PFSK-1 (cell line): ENCODE results near the gene SPAG5.

Source experiments
- FOXP2 ChIP-seq: optimal IDR thresholded peaks from 2 replicates; pipeline ENCODE3; 2011; ENCODE audit warnings: borderline replicate concordance, control low read depth, inconsistent platforms; ENCODE audit not compliant: insufficient read depth; ENCODE audit errors: extremely low read length, extremely low read depth
- POLR2AphosphoS5 ChIP-seq: IDR thresholded peaks from 2 replicates; pipeline ENCODE4 v1.6.1; 2012; ENCODE audit warnings: low read depth, mild to moderate bottlenecking, control low read depth, low read length, moderate library complexity
- SIN3A ChIP-seq: IDR thresholded peaks from 2 replicates; pipeline ENCODE4 v1.6.1; 2012; ENCODE audit warnings: mild to moderate bottlenecking, low read length, moderate library complexity, borderline replicate concordance; ENCODE audit not compliant: insufficient read depth
- TAF1 ChIP-seq: IDR thresholded peaks from 2 replicates; pipeline ENCODE4 v1.6.1; 2012; ENCODE audit warnings: low read length, control low read depth, borderline replicate concordance; ENCODE audit not compliant: insufficient read depth
- TF ChIP-seq, protein P1 (sequence below), 2 experiments: IDR thresholded peaks; 2 replicates each; pipeline versions ENCODE4 v1.6.1 to v1.8.0; 2011 to 2012; ENCODE audit warnings: low read depth in 2 of 2, low read length in 2 of 2, control low read depth in 1 of 2, inconsistent platforms in 1 of 2, mild to moderate bottlenecking in 1 of 2, moderate library complexity in 1 of 2; ENCODE audit not compliant: insufficient read depth in 1 of 2

SPAG5 gene

GRCh38 chr17:28545787-28546415, 52.9 kb downstream of the SPAG5 start:
- TF ChIP-seq, protein P1, sequence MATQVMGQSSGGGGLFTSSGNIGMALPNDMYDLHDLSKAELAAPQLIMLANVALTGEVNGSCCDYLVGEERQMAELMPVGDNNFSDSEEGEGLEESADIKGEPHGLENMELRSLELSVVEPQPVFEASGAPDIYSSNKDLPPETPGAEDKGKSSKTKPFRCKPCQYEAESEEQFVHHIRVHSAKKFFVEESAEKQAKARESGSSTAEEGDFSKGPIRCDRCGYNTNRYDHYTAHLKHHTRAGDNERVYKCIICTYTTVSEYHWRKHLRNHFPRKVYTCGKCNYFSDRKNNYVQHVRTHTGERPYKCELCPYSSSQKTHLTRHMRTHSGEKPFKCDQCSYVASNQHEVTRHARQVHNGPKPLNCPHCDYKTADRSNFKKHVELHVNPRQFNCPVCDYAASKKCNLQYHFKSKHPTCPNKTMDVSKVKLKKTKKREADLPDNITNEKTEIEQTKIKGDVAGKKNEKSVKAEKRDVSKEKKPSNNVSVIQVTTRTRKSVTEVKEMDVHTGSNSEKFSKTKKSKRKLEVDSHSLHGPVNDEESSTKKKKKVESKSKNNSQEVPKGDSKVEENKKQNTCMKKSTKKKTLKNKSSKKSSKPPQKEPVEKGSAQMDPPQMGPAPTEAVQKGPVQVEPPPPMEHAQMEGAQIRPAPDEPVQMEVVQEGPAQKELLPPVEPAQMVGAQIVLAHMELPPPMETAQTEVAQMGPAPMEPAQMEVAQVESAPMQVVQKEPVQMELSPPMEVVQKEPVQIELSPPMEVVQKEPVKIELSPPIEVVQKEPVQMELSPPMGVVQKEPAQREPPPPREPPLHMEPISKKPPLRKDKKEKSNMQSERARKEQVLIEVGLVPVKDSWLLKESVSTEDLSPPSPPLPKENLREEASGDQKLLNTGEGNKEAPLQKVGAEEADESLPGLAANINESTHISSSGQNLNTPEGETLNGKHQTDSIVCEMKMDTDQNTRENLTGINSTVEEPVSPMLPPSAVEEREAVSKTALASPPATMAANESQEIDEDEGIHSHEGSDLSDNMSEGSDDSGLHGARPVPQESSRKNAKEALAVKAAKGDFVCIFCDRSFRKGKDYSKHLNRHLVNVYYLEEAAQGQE (IDR thresholded peaks at IDR 0.05; ENCODE audit: insufficient read depth in 1 of 2, low read depth in 2 of 2, low read length in 2 of 2), result no peak

DNA sequence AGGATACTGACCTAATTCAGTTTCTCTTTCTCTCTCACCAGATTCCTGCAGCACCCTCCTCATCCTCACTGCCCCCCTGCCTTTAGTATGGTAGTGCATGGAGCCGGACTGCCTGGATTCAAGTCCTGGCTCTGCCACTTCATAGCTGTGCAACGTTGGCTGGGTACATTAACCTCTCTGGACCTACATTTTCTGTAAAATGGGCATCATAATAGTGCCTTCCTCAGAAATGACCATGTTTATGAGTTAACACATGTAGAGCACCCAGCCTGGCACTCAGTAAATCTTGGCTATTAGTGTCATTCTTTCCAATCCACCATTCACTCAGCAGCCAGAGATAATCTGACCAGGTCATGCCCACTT, 53.7 kb downstream of the SPAG5 start:
- TF ChIP-seq POLR2AphosphoS5, result no peak
- TF ChIP-seq, protein P1 (IDR thresholded peaks at IDR 0.05; ENCODE audit: insufficient read depth in 1 of 2, low read depth in 2 of 2, low read length in 2 of 2), result no peak
- no peak for TF ChIP-seq FOXP2
- TF ChIP-seq TAF1, result no peak
- TF ChIP-seq SIN3A, result no peak

- TF ChIP-seq TAF1, result no peak
Observed at GRCh38 chr17:28544402-28545140, 54.3 kb downstream of the SPAG5 start.

GRCh38 chr17:28541439-28541838, 57.4 kb downstream of the SPAG5 start:
- no peak for TF ChIP-seq FOXP2
- TF ChIP-seq, protein P1 (IDR thresholded peaks at IDR 0.05; ENCODE audit: insufficient read depth in 1 of 2, low read depth in 2 of 2, low read length in 2 of 2), result no peak
- no peak for TF ChIP-seq TAF1
- no peak for TF ChIP-seq SIN3A
- no peak for TF ChIP-seq POLR2AphosphoS5

GRCh38 chr17:28540231-28540630, 58.6 kb downstream of the SPAG5 start:
- TF ChIP-seq, protein P1 (IDR thresholded peaks at IDR 0.05; ENCODE audit: insufficient read depth in 1 of 2, low read depth in 2 of 2, low read length in 2 of 2), result no peak
- TF ChIP-seq SIN3A, result no peak
- TF ChIP-seq POLR2AphosphoS5, result no peak
- TF ChIP-seq FOXP2, result no peak
- TF ChIP-seq TAF1, result no peak
